IMR-90 (cell line): ENCODE measurements around the gene COMP.

ENCODE experiments used
- CEBPB ChIP-seq: IDR thresholded peaks from 2 replicates; pipeline ENCODE4 v1.6.1; 2012; ENCODE audit warnings: low read depth, low read length, improper control_type of control experiment
- CTCF ChIP-seq: conservative IDR thresholded peaks from 2 replicates; pipeline ENCODE4 v1.5.1; 2012; ENCODE audit warnings: mild to moderate bottlenecking, low read depth, low read length, improper control_type of control experiment
- POLR2A ChIP-seq: IDR thresholded peaks from 2 replicates; pipeline ENCODE4 v1.6.1; 2012; ENCODE audit warnings: mild to moderate bottlenecking, low read depth, low read length

- TF ChIP-seq POLR2A (no peak), CTCF (no peak), CEBPB (no peak)
These were observed 55.4 kb downstream of the COMP start for GRCh38 chr19:18735752-18736151.
